ENCODE measurements around the gene SFXN5.
"Not testable (repeated sequence)": the region's sequence is repeated elsewhere in the genome, so short reads cannot be mapped to it uniquely, and the experiment has no call there.

SFXN5 gene

GRCh38 chr2:73100956-73101355 is 29.4 kb upstream of the SFXN5 start:
- DNase-seq = no peak

- DNase-seq = no peak
These were observed 28.0 kb upstream of the SFXN5 start for GRCh38 chr2:73099486-73099885.

GRCh38 chr2:73095910-73096309 is 24.4 kb upstream of the SFXN5 start:
- no peak for DNase-seq

GRCh38 chr2:73093601-73094218 is 22.2 kb upstream of the SFXN5 start:
- DNase-seq = not testable (repeated sequence)

- no peak for DNase-seq
These were observed 20.8 kb upstream of the SFXN5 start for GRCh38 chr2:73092146-73092783.

- no peak for DNase-seq
These were observed 20.2 kb upstream of the SFXN5 start for GRCh38 chr2:73091696-73092095.

DNA sequence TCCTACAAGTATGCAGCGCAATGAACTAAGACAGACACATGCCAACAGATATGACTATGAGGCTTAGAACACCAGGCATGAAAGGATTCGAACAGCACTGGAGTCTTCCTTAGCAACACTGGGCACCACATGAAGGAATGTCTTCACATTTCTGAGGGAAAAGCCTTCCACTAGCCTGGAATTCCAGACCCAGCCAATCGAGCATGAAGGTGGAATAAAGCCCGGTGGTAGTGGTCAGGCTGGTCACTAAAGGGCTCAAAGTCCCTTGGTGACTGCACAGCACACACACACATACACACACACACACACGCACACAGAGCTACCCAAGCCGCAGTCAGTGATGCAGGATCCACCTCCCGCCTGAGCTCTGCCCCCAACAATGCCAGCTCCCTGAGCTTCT is 19.7 kb upstream of the SFXN5 start:
- DNase-seq = no peak

GRCh38 chr2:73089270-73090030 is 17.9 kb upstream of the SFXN5 start:
- no peak for DNase-seq

DNA sequence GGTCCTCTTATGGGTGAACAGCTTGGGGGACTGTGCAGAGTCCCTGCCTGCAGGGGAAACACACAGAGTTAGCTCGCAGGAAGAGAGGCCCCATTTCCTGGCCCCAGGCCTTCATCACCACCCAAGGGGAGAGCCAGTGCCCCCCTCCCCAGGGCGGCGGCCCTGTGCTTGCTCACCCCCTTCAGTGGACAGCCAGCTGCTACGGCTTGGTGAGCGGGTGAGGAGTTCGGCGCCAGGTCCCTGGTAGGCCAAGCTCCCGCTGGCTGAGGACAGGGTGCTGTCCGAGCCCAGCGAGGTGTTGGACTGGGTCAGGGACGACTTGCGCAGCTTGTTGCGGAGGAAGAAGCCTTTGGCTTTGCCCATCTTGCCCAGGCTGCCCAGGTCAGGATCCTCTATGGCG is 17.2 kb upstream of the SFXN5 start:
- no peak for DNase-seq

DNA sequence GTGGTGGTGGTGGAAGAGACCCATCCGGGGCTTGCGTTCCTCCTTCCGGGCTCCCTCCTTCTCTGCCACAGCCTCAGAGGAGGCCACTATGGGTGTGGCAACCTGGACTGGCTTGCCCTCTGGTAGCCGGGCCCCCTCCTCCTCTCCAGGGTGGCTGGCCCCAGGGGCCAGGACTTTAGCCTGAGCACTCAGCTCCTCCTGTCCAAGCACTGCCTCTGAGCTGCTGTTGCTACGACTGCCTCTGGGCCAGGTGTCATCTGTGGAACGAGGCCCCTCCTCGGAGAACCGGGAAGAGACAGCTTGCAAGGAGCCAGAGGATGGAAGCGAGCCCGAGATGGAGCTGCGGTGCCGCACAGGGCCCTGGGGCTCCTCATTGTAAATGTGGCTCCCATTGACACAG is 16.7 kb upstream of the SFXN5 start:
- no peak for DNase-seq

GRCh38 chr2:73087311-73087710 is 15.8 kb upstream of the SFXN5 start:
- DNase-seq = no peak

DNA sequence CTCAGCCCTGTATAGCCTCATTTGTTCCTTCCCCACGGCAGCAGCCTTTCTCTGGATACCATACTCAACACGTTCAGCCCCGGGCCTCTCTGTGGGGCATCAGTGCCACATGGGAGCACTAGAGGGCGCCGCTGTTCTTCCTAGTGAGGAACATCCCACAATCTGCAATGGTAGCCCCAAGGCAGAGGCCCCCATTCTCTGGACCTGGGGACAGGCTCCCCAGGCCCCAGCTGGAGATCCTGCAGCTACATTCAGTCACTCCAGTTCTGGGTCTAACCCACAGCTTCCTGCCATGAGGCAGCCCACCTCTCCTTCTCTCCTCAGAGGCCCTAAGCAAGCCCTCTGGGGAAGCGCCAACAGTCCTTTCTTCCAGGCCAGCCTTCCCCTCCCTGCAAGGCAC is 14.2 kb upstream of the SFXN5 start:
- peak; percentile 56 to 77 (median 67) for DNase-seq

DNA sequence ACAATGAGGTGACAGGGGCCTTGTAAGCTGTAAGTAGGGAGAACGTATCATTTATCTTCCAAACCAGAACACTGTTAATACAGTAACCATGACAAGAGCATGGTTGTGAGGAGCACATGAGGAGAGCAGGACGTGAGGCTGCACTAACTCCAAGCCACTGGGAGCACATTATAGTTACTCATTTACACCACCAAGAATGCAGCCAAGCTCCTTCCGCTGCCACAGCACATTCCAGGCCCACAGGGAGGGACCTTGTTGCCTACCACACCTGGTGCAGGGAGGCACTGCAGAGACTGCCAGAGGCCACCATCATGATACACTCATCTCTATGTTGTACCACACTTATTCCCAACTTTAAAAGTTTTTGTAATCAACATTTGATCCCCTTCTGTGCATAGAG is 13.5 kb upstream of the SFXN5 start:
- DNase-seq = no peak

DNA sequence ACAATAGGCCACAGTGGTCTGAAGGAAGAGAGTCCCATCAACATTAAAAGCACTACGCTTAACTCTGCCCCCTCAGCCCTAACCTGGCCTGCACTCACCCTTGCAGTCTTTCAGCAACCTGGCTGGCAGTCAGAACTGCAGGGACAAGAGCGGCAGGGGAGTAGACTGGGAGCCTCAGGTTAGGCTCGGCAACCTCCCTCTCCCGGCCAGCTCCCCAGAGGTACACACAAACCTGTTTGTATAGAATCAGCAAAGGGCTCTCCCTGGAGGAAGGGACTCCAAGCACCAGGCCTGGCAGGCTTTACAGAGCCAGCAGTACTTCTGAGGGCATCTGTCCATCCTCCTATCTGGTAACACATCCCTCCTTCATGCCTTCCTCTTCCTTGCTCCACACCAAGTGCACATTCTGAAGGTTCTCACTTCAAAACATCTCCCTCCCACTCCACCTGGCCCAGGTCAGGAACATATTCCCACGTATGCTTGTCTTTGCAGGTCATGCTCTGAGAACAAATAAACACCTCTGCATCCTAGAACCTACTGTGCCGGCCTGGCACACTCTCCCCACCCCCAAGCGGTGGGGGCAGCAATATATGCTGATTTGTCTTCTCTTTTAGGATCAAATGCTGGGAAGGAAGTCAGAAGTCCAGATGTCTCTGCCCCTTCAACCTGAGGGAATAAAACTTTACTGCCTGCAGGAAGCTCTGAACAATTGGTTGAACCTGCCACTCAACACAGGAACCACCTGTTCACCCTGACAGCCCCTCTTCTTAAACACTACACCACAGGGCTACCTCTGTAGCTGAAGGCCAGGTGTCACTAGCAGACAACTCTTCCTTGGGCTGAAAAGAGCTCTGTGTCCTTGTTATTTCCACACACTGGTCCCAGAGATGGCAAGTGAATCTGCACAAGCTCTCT is 12.6 kb upstream of the SFXN5 start:
- DNase-seq = no peak

- DNase-seq = no peak
These were observed 11.3 kb upstream of the SFXN5 start for GRCh38 chr2:73082523-73083410.

GRCh38 chr2:73081181-73081671 is 9.7 kb upstream of the SFXN5 start:
- DNase-seq = no peak

DNA sequence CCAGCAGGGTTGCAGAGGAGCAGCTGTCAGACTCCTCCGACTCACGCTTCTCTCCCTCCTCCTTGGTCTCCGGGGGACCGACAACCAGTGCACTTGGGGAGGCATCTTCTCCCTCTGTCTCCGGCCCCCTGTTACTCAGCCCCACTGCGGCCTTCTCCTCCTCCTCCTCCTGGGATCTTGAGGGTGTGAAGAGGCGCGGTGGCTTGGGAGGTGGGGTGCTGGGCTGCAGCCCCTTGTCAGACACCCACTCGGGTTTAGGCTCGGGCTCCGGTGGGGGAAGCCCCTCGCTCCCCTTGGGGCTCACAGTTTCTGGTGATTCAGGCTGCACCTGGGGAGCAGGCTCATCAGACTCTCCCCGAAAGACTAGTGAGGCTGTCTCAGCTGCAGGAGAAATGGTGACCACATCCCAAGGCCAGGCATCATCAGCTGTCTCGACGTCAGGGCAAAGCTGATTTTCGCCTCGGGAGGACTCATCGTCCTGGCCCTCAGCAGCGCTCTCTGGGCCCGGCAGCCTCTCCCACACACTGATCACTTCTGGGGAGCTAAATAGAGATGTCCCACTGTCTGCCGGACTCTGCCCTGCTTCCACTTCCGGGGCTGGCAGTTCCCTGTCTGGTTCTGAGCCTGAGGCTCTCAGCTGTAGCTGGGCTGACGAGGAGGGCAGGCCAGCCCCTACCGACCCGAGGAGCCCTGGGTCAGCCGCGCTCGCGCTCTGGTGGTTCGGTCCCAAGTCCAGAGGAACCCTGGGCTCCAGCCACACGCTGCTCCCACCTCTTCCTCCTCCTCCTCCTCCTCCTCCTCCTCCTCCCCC is 9.0 kb upstream of the SFXN5 start:
- no peak for DNase-seq

DNA sequence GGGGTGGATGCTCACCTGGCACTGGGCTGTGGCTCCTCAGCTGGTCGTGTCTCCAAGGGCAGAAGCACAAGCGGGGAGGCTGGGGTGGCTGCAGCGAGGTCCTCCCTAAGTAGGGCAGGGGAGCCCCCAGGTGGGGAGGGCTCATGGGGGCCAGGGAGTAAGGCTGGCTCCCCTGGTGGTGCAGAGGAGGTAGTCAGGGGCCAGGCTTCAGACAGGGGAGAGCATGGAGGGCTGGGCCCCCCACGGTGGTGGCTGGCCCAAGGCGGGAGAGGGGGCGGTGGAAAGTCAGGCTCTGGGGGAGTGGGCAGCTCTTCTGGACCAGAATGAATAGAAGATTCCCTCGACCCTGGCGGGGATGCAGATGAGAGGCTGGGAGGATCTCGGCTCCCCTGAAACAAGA is 8.1 kb upstream of the SFXN5 start:
- no peak for DNase-seq

GRCh38 chr2:73078457-73079411 is 7.2 kb upstream of the SFXN5 start:
- no peak for DNase-seq

DNA sequence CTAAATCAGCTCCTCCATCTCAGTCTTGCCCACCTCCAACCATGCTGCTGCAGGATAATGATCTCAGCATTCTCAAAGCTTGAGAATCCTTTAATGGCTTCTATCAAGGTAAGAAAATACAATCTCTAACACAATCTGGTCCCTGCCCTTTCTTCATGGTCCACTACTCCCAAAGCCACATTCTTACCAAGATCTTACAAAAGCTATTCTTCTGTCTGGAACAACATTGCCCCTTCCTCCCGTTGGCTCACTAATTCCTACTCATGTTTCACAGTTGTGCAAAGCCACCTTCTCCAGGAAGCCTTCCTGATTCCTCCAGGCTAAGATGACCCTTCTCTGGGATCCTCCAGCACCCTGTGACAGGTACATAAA is 5.9 kb upstream of the SFXN5 start:
- no peak for DNase-seq
